HEK293T (cell line): ENCODE results near the gene ALDH8A1.

Experiments used
- CTBP1 ChIP-seq: fragments of 450-650 bp; IDR thresholded peaks from 2 replicates; pipeline ENCODE4 v1.6.1; 2016; ENCODE audit warnings: borderline replicate concordance
- ELF4 ChIP-seq: fragments of 450-650 bp; IDR thresholded peaks from 2 replicates; pipeline ENCODE4 v1.6.1; 2017; ENCODE audit warnings: antibody characterized with exemption
- FOXK2 ChIP-seq: fragments of 450-650 bp; IDR thresholded peaks from 2 replicates; pipeline ENCODE4 v1.6.1; 2016; ENCODE audit warnings: mild to moderate bottlenecking
- NFRKB ChIP-seq: fragments of 450-650 bp; IDR thresholded peaks from 2 replicates; pipeline ENCODE4 v1.6.1; 2016; ENCODE audit warnings: mild to moderate bottlenecking, moderate library complexity
- SP1 ChIP-seq: fragments of 450-650 bp; IDR thresholded peaks from 2 replicates; pipeline ENCODE4 v1.6.1; 2017
- SUZ12 ChIP-seq: fragments of 450-650 bp; IDR thresholded peaks from 2 replicates; pipeline ENCODE4 v1.6.1; 2016; ENCODE audit warnings: mild to moderate bottlenecking
- TARDBP ChIP-seq: fragments of 450-650 bp; IDR thresholded peaks from 2 replicates; pipeline ENCODE4 v1.6.1; 2016

DNA sequence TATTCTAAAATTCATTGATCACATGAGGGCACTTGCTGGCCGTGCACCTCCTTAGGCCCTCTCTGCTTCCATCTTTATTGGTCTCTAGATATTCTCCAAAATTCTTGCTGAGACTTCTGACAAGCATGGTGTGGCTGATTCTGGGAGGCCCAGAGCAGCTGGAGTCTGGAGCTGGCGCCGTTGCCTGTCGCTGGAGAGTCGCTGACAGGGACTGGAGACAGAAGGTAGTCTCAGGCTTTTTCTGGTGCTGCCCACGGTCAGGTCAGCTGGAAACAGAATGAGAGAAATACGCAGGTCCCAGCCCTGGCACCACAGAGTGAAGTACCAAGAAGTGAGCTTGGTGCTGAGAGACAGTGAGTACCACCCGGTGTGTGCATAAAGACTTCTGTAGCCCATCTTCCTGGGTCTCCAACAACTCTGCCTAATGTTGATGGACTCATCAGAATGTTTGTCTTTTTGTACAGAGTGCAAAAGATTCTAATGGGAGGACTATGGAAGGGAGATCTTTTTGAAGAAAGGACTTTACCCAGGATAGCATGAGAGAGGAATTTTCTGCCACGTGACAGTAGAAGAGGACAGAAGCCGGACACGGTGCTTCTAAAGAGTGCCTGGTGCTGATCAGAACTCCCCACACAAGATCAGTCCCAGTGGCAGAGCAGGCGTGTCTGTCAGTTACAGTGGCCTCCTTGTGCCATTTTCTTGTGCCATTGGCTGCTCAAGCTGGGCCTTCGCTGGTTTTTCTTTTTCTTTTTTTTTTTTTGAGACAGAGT, 1.8 kb upstream of the ALDH8A1 start:
- TF ChIP-seq NFRKB (no peak), SUZ12 (no peak), ELF4 (no peak), FOXK2 (no peak), CTBP1 (no peak), TARDBP (no peak), SP1 (no peak)
